CD4-positive, alpha-beta T cell (primary cell): Measurements from ENCODE around the gene HRK. TPM values are rescaled to one million over a fixed set of nuclear protein-coding genes. Genes with fewer than 3 reads are reported as not detected.

Source experiments
- ATAC-seq: fragments of 200-7000 bp; cut with Tn5 transposase; one replicate; pipeline ENCODE4 v1.10.0; 2022; ENCODE audit warnings: mild to moderate bottlenecking; ENCODE audit not compliant: poor library complexity
- CTCF ChIA-PET: fragments of 350-600 bp; sonication (Branson Sonifier 250); formaldehyde crosslinking; loops from one replicate; lab custom pipeline; 2021; ENCODE audit warnings: antibody characterized with exemption, inconsistent platforms; lab: Charles Lee
- POLR2A ChIA-PET: fragments of 350-600 bp; sonication (Branson Sonifier 250); formaldehyde crosslinking; loops from one replicate; lab custom pipeline; 2021; ENCODE audit warnings: antibody characterized with exemption, inconsistent platforms; lab: Charles Lee
- DNase-seq, 14 experiments: peaks; one replicate each; pipeline ENCODE4 v3.0.0-alpha.2; 2013 to 2020; ENCODE audit warnings: mixed read lengths in 2 of 14
- H3K27ac ChIP-seq, 2 donors: one replicate each; pipeline versions ENCODE4 v1.5.1 to v1.7.0; 2013; ENCODE audit warnings: low read length in 2 of 2, low read depth in 1 of 2, mild to moderate bottlenecking in 1 of 2
- H3K27me3 ChIP-seq, 2 experiments: 1 replicate in 1 of 2; 2 replicates in 1 of 2; pipeline versions ENCODE4 v1.6.1 to v1.7.0; 2013; ENCODE audit warnings: low read length in 2 of 2, control low read depth in 1 of 2, mild to moderate bottlenecking in 1 of 2, moderate library complexity in 1 of 2; ENCODE audit not compliant: insufficient read depth in 2 of 2, control insufficient read depth in 1 of 2
- H3K36me3 ChIP-seq: one replicate; pipeline ENCODE4 v1.6.1; 2013; ENCODE audit warnings: low read length, control low read depth; ENCODE audit not compliant: insufficient read depth
- H3K4me1 ChIP-seq: one replicate; pipeline ENCODE4 v1.6.1; 2013; ENCODE audit warnings: low read length, control low read depth; ENCODE audit not compliant: insufficient read depth
- H3K4me3 ChIP-seq: one replicate; pipeline ENCODE4 v1.5.1; 2013; ENCODE audit warnings: mild to moderate bottlenecking, low read length, moderate library complexity
- H3K9me3 ChIP-seq, 2 experiments: 1 replicate in 1 of 2; 2 replicates in 1 of 2; pipeline versions ENCODE4 v1.6.1 to v1.7.0; 2013; ENCODE audit warnings: low read length in 2 of 2, mild to moderate bottlenecking in 2 of 2, control low read depth in 1 of 2, moderate library complexity in 1 of 2; ENCODE audit not compliant: control insufficient read depth in 1 of 2, insufficient read depth in 1 of 2
- H3K27ac Mint-ChIP-seq: one replicate; pipeline ENCODE4 v1.8.0; 2020; ENCODE audit warnings: mixed read lengths
- H3K27me3 Mint-ChIP-seq: one replicate; pipeline ENCODE4 v1.8.0; 2021; ENCODE audit warnings: mixed read lengths
- H3K36me3 Mint-ChIP-seq: one replicate; pipeline ENCODE4 v1.8.0; 2021; ENCODE audit warnings: low read depth, mixed read lengths
- H3K4me1 Mint-ChIP-seq: one replicate; pipeline ENCODE4 v1.8.0; 2021; ENCODE audit warnings: low read depth, mixed read lengths
- H3K4me3 Mint-ChIP-seq: one replicate; pipeline ENCODE4 v1.8.0; 2020; ENCODE audit warnings: mild to moderate bottlenecking, mixed read lengths
- H3K9me3 Mint-ChIP-seq: one replicate; pipeline ENCODE4 v1.8.0; 2020; ENCODE audit warnings: mixed read lengths
- intact Hi-C, 2 experiments: fragments of 100-400 bp; cut with DNase I in 1 of 2; cut with micrococcal nuclease in 1 of 2; formaldehyde crosslinking; loops; one replicate each; pipeline versions ENCODE4 v1.15.1 to v1.9.0; 2023 to 2025; cut with DNase I, micrococcal nuclease
- total RNA-seq, 174 experiments: library from RNA in 2 of 174; stranded (reverse) in 2 of 174; gene quantifications; one replicate each; pipeline ENCODE4 v1.2.3 and lab custom pipeline; 2021 to 2026
- TF ChIP-seq, protein P1 (sequence below): fragments of 200-600 bp; IDR thresholded peaks from one replicate; pipeline ENCODE4 v1.8.0; 2022; ENCODE audit warnings: antibody characterized with exemption, mild to moderate bottlenecking

HRK gene
- total RNA-seq, 2 experiments from 2014 or later = not detected

DNA sequence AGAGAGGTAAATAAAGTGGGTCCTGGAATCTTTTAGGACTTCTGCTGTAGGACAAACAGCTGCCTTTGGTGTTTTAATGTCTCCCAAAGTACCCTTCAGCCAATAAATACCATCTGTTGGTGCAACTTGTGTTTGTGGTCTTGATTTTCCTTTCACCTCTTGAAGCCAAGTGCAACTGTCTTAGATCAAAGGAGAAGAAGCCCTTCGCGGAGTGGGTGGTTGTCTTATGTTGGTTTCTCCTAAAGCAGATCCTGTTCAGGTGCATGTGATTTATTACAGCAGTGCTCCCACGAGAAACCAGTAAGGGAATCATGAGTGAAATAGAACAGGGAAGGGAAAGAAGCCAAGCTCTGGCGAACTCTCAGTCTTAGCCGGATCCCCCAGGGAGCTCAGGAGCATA, 27.7 kb downstream of the HRK start:
- H3K4me3 Mint-ChIP-seq = no peak overlapping the region
- peaks cover 0 to 13% of the 10 kb centered on the region in 2 experiments for H3K9me3 ChIP-seq
- no peaks in the 10 kb centered on the region for H3K9me3 Mint-ChIP-seq
- intact Hi-C loops = no loop called here
- TF ChIP-seq, protein P1, sequence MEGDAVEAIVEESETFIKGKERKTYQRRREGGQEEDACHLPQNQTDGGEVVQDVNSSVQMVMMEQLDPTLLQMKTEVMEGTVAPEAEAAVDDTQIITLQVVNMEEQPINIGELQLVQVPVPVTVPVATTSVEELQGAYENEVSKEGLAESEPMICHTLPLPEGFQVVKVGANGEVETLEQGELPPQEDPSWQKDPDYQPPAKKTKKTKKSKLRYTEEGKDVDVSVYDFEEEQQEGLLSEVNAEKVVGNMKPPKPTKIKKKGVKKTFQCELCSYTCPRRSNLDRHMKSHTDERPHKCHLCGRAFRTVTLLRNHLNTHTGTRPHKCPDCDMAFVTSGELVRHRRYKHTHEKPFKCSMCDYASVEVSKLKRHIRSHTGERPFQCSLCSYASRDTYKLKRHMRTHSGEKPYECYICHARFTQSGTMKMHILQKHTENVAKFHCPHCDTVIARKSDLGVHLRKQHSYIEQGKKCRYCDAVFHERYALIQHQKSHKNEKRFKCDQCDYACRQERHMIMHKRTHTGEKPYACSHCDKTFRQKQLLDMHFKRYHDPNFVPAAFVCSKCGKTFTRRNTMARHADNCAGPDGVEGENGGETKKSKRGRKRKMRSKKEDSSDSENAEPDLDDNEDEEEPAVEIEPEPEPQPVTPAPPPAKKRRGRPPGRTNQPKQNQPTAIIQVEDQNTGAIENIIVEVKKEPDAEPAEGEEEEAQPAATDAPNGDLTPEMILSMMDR = no peak
- no peaks in the 10 kb centered on the region for H3K4me1 ChIP-seq
- H3K4me3 ChIP-seq = no peak overlapping the region
- POLR2A ChIA-PET = no interaction called here
- no peaks in the 10 kb centered on the region for H3K36me3 Mint-ChIP-seq
- H3K36me3 ChIP-seq = no peaks in the 10 kb centered on the region
- no peak overlapping the region for H3K27ac ChIP-seq
- H3K27me3 Mint-ChIP-seq = peaks cover 33% of the 10 kb centered on the region
- no peak overlapping the region for H3K27ac Mint-ChIP-seq
- ATAC-seq (no peak), DNase-seq (no peak)
- CTCF ChIA-PET = no interaction called here
- peaks cover 5 to 6% of the 10 kb centered on the region in 2 experiments for H3K27me3 ChIP-seq
- H3K4me1 Mint-ChIP-seq = no peaks in the 10 kb centered on the region

DNA sequence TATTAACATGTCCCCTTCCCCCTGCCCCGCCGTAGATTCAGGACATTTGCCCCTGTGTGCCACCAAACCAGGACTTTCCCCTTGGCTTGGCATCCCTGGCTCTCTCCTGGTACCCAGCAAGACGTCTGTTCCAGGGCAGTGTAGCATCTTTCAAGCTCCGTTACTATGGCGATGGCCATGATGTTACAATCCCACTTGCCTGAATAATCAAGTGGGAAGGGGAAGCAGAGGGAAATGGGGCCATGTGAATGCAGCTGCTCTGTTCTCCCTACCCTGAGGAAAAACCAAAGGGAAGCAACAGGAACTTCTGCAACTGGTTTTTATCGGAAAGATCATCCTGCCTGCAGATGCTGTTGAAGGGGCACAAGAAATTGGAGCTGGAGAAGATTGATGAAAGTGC, 28.9 kb downstream of the HRK start:
- DNase-seq = no peak
- CTCF ChIA-PET = no interaction called here
- Mint-ChIP-seq H3K27me3 (peaks cover 22% of the 10 kb centered on the region), H3K9me3 (no peaks in the 10 kb centered on the region), H3K36me3 (no peaks in the 10 kb centered on the region), H3K4me3 (no peak overlapping the region), H3K4me1 (no peaks in the 10 kb centered on the region), H3K27ac (no peak overlapping the region)
- no peaks in the 10 kb centered on the region for H3K36me3 ChIP-seq
- TF ChIP-seq, protein P1 = no peak
- intact Hi-C loops = no loop called here
- no peak overlapping the region for H3K27ac ChIP-seq
- no peaks in the 10 kb centered on the region for H3K4me1 ChIP-seq
- no peak for ATAC-seq
- no peak overlapping the region for H3K4me3 ChIP-seq
- H3K27me3 ChIP-seq = peaks cover 3 to 6% of the 10 kb centered on the region in 2 experiments
- POLR2A ChIA-PET = no interaction called here
- H3K9me3 ChIP-seq = peaks cover 0 to 9% of the 10 kb centered on the region in 2 experiments

DNA sequence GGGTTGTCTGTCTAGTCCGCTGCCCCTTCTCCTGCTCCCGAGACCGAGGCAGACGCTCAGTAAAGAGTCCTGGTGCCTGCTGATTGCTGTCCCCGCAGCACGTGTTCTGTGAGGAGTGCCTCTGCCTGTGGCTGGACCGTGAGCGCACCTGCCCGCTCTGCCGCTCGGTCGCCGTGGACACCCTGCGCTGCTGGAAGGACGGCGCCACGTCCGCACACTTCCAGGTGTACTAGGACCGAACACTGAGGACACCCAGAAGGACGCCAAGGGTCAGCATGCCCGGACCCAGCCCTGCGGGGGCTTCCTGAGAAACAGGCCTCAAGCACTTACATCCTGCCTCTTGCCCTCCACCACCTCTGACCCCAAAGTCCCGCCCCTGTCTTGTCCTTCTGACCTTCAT, 32.0 kb downstream of the HRK start:
- H3K36me3 Mint-ChIP-seq = no peaks in the 10 kb centered on the region
- H3K4me1 Mint-ChIP-seq = no peaks in the 10 kb centered on the region
- intact Hi-C loops = no loop called here
- Histone ChIP-seq H3K4me3 (no peak overlapping the region), H3K36me3 (no peaks in the 10 kb centered on the region), H3K27me3 (peaks cover 0 to 3% of the 10 kb centered on the region in 2 experiments), H3K9me3 (no peaks in the 10 kb centered on the region), H3K27ac (no peak overlapping the region), H3K4me1 (no peaks in the 10 kb centered on the region)
- H3K27me3 Mint-ChIP-seq = peaks cover 8% of the 10 kb centered on the region
- DNase-seq (no peak), ATAC-seq (no peak)
- no peak overlapping the region for H3K4me3 Mint-ChIP-seq
- TF ChIP-seq, protein P1 = no peak
- no peaks in the 10 kb centered on the region for H3K9me3 Mint-ChIP-seq
- H3K27ac Mint-ChIP-seq = no peak overlapping the region
- POLR2A ChIA-PET = no interaction called here
- CTCF ChIA-PET = no interaction called here
